RWPE2 (cell line): ENCODE data around the gene TMED10.

Experiments
- ATAC-seq: fragments of 200-7000 bp; cut with Tn5 transposase; 3 replicates; pipeline ENCODE4 v1.9.1; 2021; ENCODE audit warnings: low read depth
- DNase-seq: peaks from one replicate; pipeline ENCODE4 v3.0.0-alpha.2; 2020; ENCODE audit warnings: low spot score
- H3K27ac ChIP-seq: fragments of 450-650 bp; 2 replicates; pipeline ENCODE4 v1.5.1; 2017; ENCODE audit warnings: mild to moderate bottlenecking; ENCODE audit not compliant: poor library complexity, severe bottlenecking
- H3K27me3 ChIP-seq: fragments of 250-450 bp; sonication (Bioruptor Pico); 2 replicates; pipeline ENCODE4 v1.5.1; 2021; ENCODE audit warnings: mild to moderate bottlenecking, moderate library complexity; ENCODE audit not compliant: insufficient read depth, poor library complexity, severe bottlenecking
- H3K36me3 ChIP-seq: fragments of 250-450 bp; sonication (Bioruptor Pico); 2 replicates; pipeline ENCODE4 v1.5.1; 2020; ENCODE audit warnings: low read depth, mild to moderate bottlenecking, moderate library complexity
- H3K4me1 ChIP-seq: fragments of 250-450 bp; sonication (Bioruptor Pico); 2 replicates; pipeline ENCODE4 v1.5.1; 2021; ENCODE audit warnings: mild to moderate bottlenecking, moderate library complexity; ENCODE audit not compliant: insufficient read depth, poor library complexity, severe bottlenecking
- H3K4me3 ChIP-seq: fragments of 250-450 bp; sonication (Bioruptor Pico); 2 replicates; pipeline ENCODE4 v1.5.1; 2021; ENCODE audit warnings: mild to moderate bottlenecking, moderate library complexity; ENCODE audit not compliant: severe bottlenecking
- H3K9me3 ChIP-seq: fragments of 250-450 bp; sonication (Bioruptor Pico); 2 replicates; pipeline ENCODE4 v1.5.1; 2021; ENCODE audit warnings: mild to moderate bottlenecking, moderate library complexity; ENCODE audit not compliant: severe bottlenecking
- CTCF ChIP-seq: fragments of 450-650 bp; IDR thresholded peaks from one replicate; pipeline ENCODE4 v1.5.1; 2017; ENCODE audit warnings: mild to moderate bottlenecking, moderate library complexity; ENCODE audit not compliant: poor library complexity, severe bottlenecking

The TMED10 gene

GRCh38 chr14:75158843-75159614, 17.4 kb downstream of the TMED10 start:
- DNase-seq, result no peak
- Histone ChIP-seq H3K27me3 (no peaks in the 10 kb centered on the region), H3K4me3 (no peak overlapping the region), H3K9me3 (no peaks in the 10 kb centered on the region), H3K4me1 (no peaks in the 10 kb centered on the region), H3K36me3 (peaks cover 60% of the 10 kb centered on the region), H3K27ac (no peak overlapping the region)
- ATAC-seq, result peak; percentile 31; the same call in 1 of the 3 replicates
- TF ChIP-seq CTCF, result no peak

- no peak for TF ChIP-seq CTCF
- no peak for ATAC-seq
- no peak for DNase-seq
- peaks cover 63% of the 10 kb centered on the region for H3K36me3 ChIP-seq
- H3K4me3 ChIP-seq, result no peak overlapping the region
- no peak overlapping the region for H3K27ac ChIP-seq
- no peaks in the 10 kb centered on the region for H3K4me1 ChIP-seq
- no peaks in the 10 kb centered on the region for H3K9me3 ChIP-seq
- H3K27me3 ChIP-seq, result no peaks in the 10 kb centered on the region
Observed at GRCh38 chr14:75156901-75157300, 19.5 kb downstream of the TMED10 start.

- H3K27ac ChIP-seq, result no peak overlapping the region
- H3K9me3 ChIP-seq, result no peaks in the 10 kb centered on the region
- no peaks in the 10 kb centered on the region for H3K27me3 ChIP-seq
- H3K4me3 ChIP-seq, result no peak overlapping the region
- TF ChIP-seq CTCF, result no peak
- ATAC-seq (no peak), DNase-seq (no peak)
- H3K4me1 ChIP-seq, result no peaks in the 10 kb centered on the region
- peaks cover 69% of the 10 kb centered on the region for H3K36me3 ChIP-seq
Observed at GRCh38 chr14:75156111-75156510, 20.3 kb downstream of the TMED10 start.

- Histone ChIP-seq H3K27ac (no peak overlapping the region), H3K4me3 (no peak overlapping the region), H3K27me3 (no peaks in the 10 kb centered on the region), H3K36me3 (peaks cover 69% of the 10 kb centered on the region), H3K9me3 (no peaks in the 10 kb centered on the region), H3K4me1 (peaks cover 4% of the 10 kb centered on the region)
- ATAC-seq (no peak), DNase-seq (no peak)
- TF ChIP-seq CTCF, result no peak
Observed at GRCh38 chr14:75155169-75155568, 21.2 kb downstream of the TMED10 start.

- Histone ChIP-seq H3K27me3 (no peaks in the 10 kb centered on the region), H3K27ac (no peak overlapping the region), H3K36me3 (peaks cover 68% of the 10 kb centered on the region), H3K4me1 (peaks cover 8% of the 10 kb centered on the region), H3K9me3 (no peaks in the 10 kb centered on the region), H3K4me3 (no peak overlapping the region)
- TF ChIP-seq CTCF, result no peak
- DNase-seq (no peak), ATAC-seq (no peak)
Observed at GRCh38 chr14:75153295-75153694, 23.1 kb downstream of the TMED10 start.
